ENCODE data around the gene ILDR2.

ILDR2 gene

GRCh38 chr1:167013108-167013929 is 38.0 kb upstream of the ILDR2 start:
- no CpG with 5 or more reads among the region's 8 CpGs for WGBS (ENCODE audit: extremely low coverage, insufficient coverage, insufficient read length)
- H2BK12ac ChIP-seq (ENCODE audit: low read length) = no peak overlapping the region

DNA sequence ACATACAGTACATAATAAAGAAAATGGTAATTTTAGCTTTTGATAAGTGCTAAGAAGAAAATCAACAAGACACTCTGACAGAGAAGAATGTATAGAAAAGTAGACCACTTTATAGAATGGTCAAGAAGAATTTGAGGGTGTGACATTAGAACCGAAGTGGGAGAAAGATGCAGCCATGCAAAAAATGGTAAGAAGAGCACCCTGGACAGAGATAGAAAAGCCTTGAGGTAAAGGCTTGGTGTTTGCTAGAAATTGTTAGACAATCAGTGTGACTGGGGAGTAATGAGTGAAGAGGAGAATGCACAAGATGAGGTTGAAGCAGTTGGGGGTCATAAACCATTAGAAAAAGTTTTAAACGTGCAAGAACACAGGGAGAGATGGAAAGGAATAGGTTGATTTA is 37.2 kb upstream of the ILDR2 start:
- no peak overlapping the region for H2AFZ ChIP-seq (ENCODE audit: insufficient read depth, low read length, poor library complexity)
- no peaks in the 10 kb centered on the region for H3K27me3 ChIP-seq (ENCODE audit: insufficient read depth, low read length)
- H4K8ac ChIP-seq (ENCODE audit: low read depth, low read length) = no peak overlapping the region
- H2BK12ac ChIP-seq (ENCODE audit: low read length) = no peak overlapping the region
- no peak overlapping the region for H3K14ac ChIP-seq (ENCODE audit: low read length)
- H3K9ac ChIP-seq (ENCODE audit: low read length) = no peak overlapping the region
- no peak overlapping the region for H2BK5ac ChIP-seq (ENCODE audit: low read depth, low read length, poor library complexity)
- H3K4me3 ChIP-seq (ENCODE audit: low read depth, low read length) = no peak overlapping the region
- no peak overlapping the region for H2AK5ac ChIP-seq (ENCODE audit: low read length)
- H3K79me1 ChIP-seq (ENCODE audit: low read length) = no peaks in the 10 kb centered on the region
- no peak overlapping the region for H3K23ac ChIP-seq (ENCODE audit: low read length)
- no peak overlapping the region for H3K27ac ChIP-seq (ENCODE audit: low read depth, low read length)
- no peak overlapping the region for H4K91ac ChIP-seq (ENCODE audit: low read depth, low read length)
- H3K79me2 ChIP-seq (ENCODE audit: control insufficient read depth, insufficient read depth, low read length, poor library complexity) = no peaks in the 10 kb centered on the region
- no CpG with 5 or more reads among the region's 2 CpGs for WGBS (ENCODE audit: extremely low coverage, insufficient coverage, insufficient read length)
- no peak overlapping the region for H3K4ac ChIP-seq (ENCODE audit: low read depth, low read length)
- H3K9me3 ChIP-seq (ENCODE audit: insufficient read depth, low read depth, low read length) = no peaks in the 10 kb centered on the region
- no peaks in the 10 kb centered on the region for H3K4me1 ChIP-seq (ENCODE audit: control insufficient read depth in 1 of 2, insufficient read depth in 2 of 2, low read length in 2 of 2)
- no peak for DNase-seq
- H3K4me2 ChIP-seq (ENCODE audit: low read length) = no peak overlapping the region
- no peak overlapping the region for H3K18ac ChIP-seq (ENCODE audit: low read length)
- no peak overlapping the region for H4K12ac ChIP-seq (ENCODE audit: low read depth, low read length)
- no peak overlapping the region for H2BK120ac ChIP-seq (ENCODE audit: insufficient read depth, low read length, poor library complexity)
- H3K36me3 ChIP-seq (ENCODE audit: control insufficient read depth in 1 of 2, insufficient read depth in 2 of 2, low read length in 2 of 2) = no peaks in the 10 kb centered on the region

More at GRCh38 chr1:167013108-167013929, 38.0 kb upstream of the ILDR2 start:
- Histone ChIP-seq H4K12ac (ENCODE audit: low read depth, low read length) (no peak overlapping the region), H2AK5ac (ENCODE audit: low read length) (no peak overlapping the region), H3K4me2 (ENCODE audit: low read length) (no peak overlapping the region), H2BK120ac (ENCODE audit: insufficient read depth, low read length, poor library complexity) (no peak overlapping the region), H3K36me3 (ENCODE audit: control insufficient read depth in 1 of 2, insufficient read depth in 2 of 2, low read length in 2 of 2) (no peaks in the 10 kb centered on the region), H2AFZ (ENCODE audit: insufficient read depth, low read length, poor library complexity) (no peak overlapping the region), H4K8ac (ENCODE audit: low read depth, low read length) (no peak overlapping the region), H3K9ac (ENCODE audit: low read length) (no peak overlapping the region), H3K9me3 (ENCODE audit: insufficient read depth, low read depth, low read length) (no peaks in the 10 kb centered on the region), H3K4ac (ENCODE audit: low read depth, low read length) (no peak overlapping the region), H3K27ac (ENCODE audit: low read depth, low read length) (no peak overlapping the region), H3K23ac (ENCODE audit: low read length) (no peak overlapping the region), H2BK5ac (ENCODE audit: low read depth, low read length, poor library complexity) (no peak overlapping the region), H3K27me3 (ENCODE audit: insufficient read depth, low read length) (no peaks in the 10 kb centered on the region), H3K14ac (ENCODE audit: low read length) (no peak overlapping the region), H3K79me2 (ENCODE audit: control insufficient read depth, insufficient read depth, low read length, poor library complexity) (no peaks in the 10 kb centered on the region), H4K91ac (ENCODE audit: low read depth, low read length) (no peak overlapping the region), H3K18ac (ENCODE audit: low read length) (no peak overlapping the region), H3K4me3 (ENCODE audit: low read depth, low read length) (no peak overlapping the region), H3K79me1 (ENCODE audit: low read length) (no peaks in the 10 kb centered on the region), H3K4me1 (ENCODE audit: control insufficient read depth in 1 of 2, insufficient read depth in 2 of 2, low read length in 2 of 2) (no peaks in the 10 kb centered on the region)
- DNase-seq = no peak

- Histone ChIP-seq H2BK120ac (ENCODE audit: insufficient read depth, low read length, poor library complexity) (no peak overlapping the region), H2AK5ac (ENCODE audit: low read length) (no peak overlapping the region)
Observed at GRCh38 chr1:167011560-167012191, 36.3 kb upstream of the ILDR2 start.

DNA sequence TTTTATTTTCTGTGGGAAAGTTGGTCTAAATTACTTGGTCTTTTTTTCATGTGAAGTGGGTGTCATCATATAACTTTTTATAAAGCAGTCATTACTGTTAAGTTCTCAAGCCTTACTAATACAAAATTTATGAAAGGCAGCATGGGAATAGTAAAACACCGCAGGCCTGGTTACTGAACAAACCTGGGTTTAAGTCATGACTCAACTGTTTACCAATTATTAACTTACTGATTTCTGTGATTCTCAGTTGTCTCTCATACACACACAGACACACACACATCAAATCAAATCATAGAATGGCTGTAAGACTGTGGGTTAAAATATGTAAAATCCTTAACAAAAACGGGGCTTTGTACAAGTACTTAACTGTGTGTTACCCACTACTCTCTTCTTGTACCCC is 28.4 kb upstream of the ILDR2 start:
- H3K9ac ChIP-seq (ENCODE audit: low read length) = no peak overlapping the region
- no peak overlapping the region for H2AFZ ChIP-seq (ENCODE audit: insufficient read depth, low read length, poor library complexity)
- no peak overlapping the region for H3K4ac ChIP-seq (ENCODE audit: low read depth, low read length)
- H2BK120ac ChIP-seq (ENCODE audit: insufficient read depth, low read length, poor library complexity) = no peak overlapping the region
- H3K27me3 ChIP-seq (ENCODE audit: insufficient read depth, low read length) = no peaks in the 10 kb centered on the region
- H3K14ac ChIP-seq (ENCODE audit: low read length) = no peak overlapping the region
- H2BK12ac ChIP-seq (ENCODE audit: low read length) = no peak overlapping the region
- DNase-seq = no peak
- H4K12ac ChIP-seq (ENCODE audit: low read depth, low read length) = no peak overlapping the region
- no peak overlapping the region for H2BK5ac ChIP-seq (ENCODE audit: low read depth, low read length, poor library complexity)
- no peaks in the 10 kb centered on the region for H3K79me1 ChIP-seq (ENCODE audit: low read length)
- WGBS (ENCODE audit: extremely low coverage, insufficient coverage, insufficient read length) = no CpG with 5 or more reads among the region's 2 CpGs
- H4K91ac ChIP-seq (ENCODE audit: low read depth, low read length) = no peak overlapping the region
- no peak overlapping the region for H3K4me2 ChIP-seq (ENCODE audit: low read length)
- no peak overlapping the region for H3K27ac ChIP-seq (ENCODE audit: low read depth, low read length)
- H2AK5ac ChIP-seq (ENCODE audit: low read length) = no peak overlapping the region
- H3K18ac ChIP-seq (ENCODE audit: low read length) = no peak overlapping the region
- H3K36me3 ChIP-seq (ENCODE audit: control insufficient read depth in 1 of 2, insufficient read depth in 2 of 2, low read length in 2 of 2) = no peaks in the 10 kb centered on the region
- no peak overlapping the region for H4K8ac ChIP-seq (ENCODE audit: low read depth, low read length)
- no peaks in the 10 kb centered on the region for H3K79me2 ChIP-seq (ENCODE audit: control insufficient read depth, insufficient read depth, low read length, poor library complexity)
- H3K4me3 ChIP-seq (ENCODE audit: low read depth, low read length) = no peak overlapping the region
- no peak overlapping the region for H3K23ac ChIP-seq (ENCODE audit: low read length)
- H3K4me1 ChIP-seq (ENCODE audit: control insufficient read depth in 1 of 2, insufficient read depth in 2 of 2, low read length in 2 of 2) = no peaks in the 10 kb centered on the region
- H3K9me3 ChIP-seq (ENCODE audit: insufficient read depth, low read depth, low read length) = no peaks in the 10 kb centered on the region

More at GRCh38 chr1:167011560-167012191, 36.3 kb upstream of the ILDR2 start:
- Histone ChIP-seq H2BK5ac (ENCODE audit: low read depth, low read length, poor library complexity) (no peak overlapping the region), H3K27ac (ENCODE audit: low read depth, low read length) (no peak overlapping the region), H3K23ac (ENCODE audit: low read length) (no peak overlapping the region), H3K79me1 (ENCODE audit: low read length) (no peaks in the 10 kb centered on the region), H2BK12ac (ENCODE audit: low read length) (no peak overlapping the region), H3K4me2 (ENCODE audit: low read length) (no peak overlapping the region), H4K12ac (ENCODE audit: low read depth, low read length) (no peak overlapping the region), H4K8ac (ENCODE audit: low read depth, low read length) (no peak overlapping the region), H3K36me3 (ENCODE audit: control insufficient read depth in 1 of 2, insufficient read depth in 2 of 2, low read length in 2 of 2) (no peaks in the 10 kb centered on the region), H3K9ac (ENCODE audit: low read length) (no peak overlapping the region), H3K14ac (ENCODE audit: low read length) (no peak overlapping the region), H2AFZ (ENCODE audit: insufficient read depth, low read length, poor library complexity) (no peak overlapping the region), H3K4me3 (ENCODE audit: low read depth, low read length) (no peak overlapping the region), H3K27me3 (ENCODE audit: insufficient read depth, low read length) (no peaks in the 10 kb centered on the region), H3K9me3 (ENCODE audit: insufficient read depth, low read depth, low read length) (no peaks in the 10 kb centered on the region), H4K91ac (ENCODE audit: low read depth, low read length) (no peak overlapping the region), H3K4me1 (ENCODE audit: control insufficient read depth in 1 of 2, insufficient read depth in 2 of 2, low read length in 2 of 2) (no peaks in the 10 kb centered on the region), H3K18ac (ENCODE audit: low read length) (no peak overlapping the region), H3K79me2 (ENCODE audit: control insufficient read depth, insufficient read depth, low read length, poor library complexity) (no peaks in the 10 kb centered on the region), H3K4ac (ENCODE audit: low read depth, low read length) (no peak overlapping the region)
- DNase-seq = no peak
- no CpG with 5 or more reads among the region's 1 CpG for WGBS (ENCODE audit: extremely low coverage, insufficient coverage, insufficient read length)
